Breast epithelium (tissue), 3 donors: ENCODE results near the gene TEX10.

Experiments
- POLR2A ChIP-seq: fragments of 450-650 bp; IDR thresholded peaks from one replicate; pipeline ENCODE4 v1.6.1; 2016; ENCODE audit warnings: antibody characterized with exemption, mild to moderate bottlenecking, moderate library complexity
- POLR2AphosphoS5 ChIP-seq, 3 donors: sonication (generic); formaldehyde crosslinking; IDR thresholded peaks; one replicate each; pipeline ENCODE4 v1.6.1; 2017; ENCODE audit warnings: antibody characterized with exemption in 3 of 3
- TF ChIP-seq, protein P1 (sequence below), 3 donors: fragments of 450-650 bp; IDR thresholded peaks; one replicate each; pipeline ENCODE4 v1.5.1; 2016 to 2017; ENCODE audit warnings: antibody characterized with exemption in 3 of 3, mild to moderate bottlenecking in 3 of 3, moderate library complexity in 3 of 3

DNA sequence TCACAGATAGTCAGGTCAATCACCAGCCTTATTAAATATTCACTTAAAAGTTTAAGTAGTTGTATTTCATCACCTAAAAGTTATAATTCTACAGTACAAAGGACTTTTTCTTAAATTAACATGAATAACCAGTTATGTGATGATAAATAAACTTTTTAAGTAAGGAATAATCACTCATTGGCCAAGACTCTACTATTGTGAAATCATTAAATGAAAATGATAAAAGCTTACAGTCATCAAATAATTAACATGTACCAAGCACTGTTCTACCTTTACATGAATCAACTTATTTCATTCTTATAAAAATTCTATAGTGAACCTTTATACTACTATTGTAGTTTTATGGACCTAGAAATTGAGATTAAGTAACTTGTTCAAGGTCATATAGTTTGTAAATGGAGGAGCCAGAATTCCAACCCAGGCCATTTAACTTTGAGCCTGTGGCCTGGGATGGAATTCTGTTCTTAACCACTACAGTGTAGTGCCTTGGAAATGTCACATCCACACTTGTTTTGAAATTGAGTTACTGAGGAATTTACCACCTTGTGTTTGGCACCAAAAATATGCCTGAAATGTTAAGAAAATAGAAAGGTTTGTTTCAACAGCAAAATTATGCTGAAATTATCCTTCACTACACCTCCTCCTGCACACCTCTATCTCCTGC, 41.4 kb upstream of the TEX10 start:
- TF ChIP-seq POLR2AphosphoS5 (IDR thresholded peaks at IDR 0.05) (no peak), POLR2A (no peak)
- TF ChIP-seq, protein P1, sequence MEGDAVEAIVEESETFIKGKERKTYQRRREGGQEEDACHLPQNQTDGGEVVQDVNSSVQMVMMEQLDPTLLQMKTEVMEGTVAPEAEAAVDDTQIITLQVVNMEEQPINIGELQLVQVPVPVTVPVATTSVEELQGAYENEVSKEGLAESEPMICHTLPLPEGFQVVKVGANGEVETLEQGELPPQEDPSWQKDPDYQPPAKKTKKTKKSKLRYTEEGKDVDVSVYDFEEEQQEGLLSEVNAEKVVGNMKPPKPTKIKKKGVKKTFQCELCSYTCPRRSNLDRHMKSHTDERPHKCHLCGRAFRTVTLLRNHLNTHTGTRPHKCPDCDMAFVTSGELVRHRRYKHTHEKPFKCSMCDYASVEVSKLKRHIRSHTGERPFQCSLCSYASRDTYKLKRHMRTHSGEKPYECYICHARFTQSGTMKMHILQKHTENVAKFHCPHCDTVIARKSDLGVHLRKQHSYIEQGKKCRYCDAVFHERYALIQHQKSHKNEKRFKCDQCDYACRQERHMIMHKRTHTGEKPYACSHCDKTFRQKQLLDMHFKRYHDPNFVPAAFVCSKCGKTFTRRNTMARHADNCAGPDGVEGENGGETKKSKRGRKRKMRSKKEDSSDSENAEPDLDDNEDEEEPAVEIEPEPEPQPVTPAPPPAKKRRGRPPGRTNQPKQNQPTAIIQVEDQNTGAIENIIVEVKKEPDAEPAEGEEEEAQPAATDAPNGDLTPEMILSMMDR (IDR thresholded peaks at IDR 0.05): no peak
